ENCODE measurements around the gene FGF5. TPM values are rescaled to one million over a fixed set of nuclear protein-coding genes. Genes with fewer than 3 reads are reported as not detected.

The FGF5 gene
- total RNA-seq, 1 experiment from 2014 or later = not detected

DNA sequence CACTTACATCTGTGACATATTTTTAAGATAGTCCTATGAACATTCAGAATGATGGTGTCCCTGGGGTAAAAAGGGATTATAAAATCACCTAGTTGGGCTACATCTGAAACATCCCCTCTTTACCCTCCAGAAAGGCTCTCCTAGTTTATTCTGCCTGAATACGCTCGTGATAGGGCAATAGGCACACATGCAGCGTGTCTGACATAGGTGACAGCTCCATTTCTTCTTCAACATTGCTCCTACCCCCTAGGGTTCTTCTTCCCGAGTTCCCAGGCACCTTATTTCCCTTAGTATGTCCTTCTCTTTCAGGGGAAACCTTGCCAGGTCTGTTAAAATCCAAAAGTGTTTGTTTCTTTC is 42.0 kb downstream of the FGF5 start (continued):
- TF ChIP-seq CTCF (IDR thresholded peaks at IDR 0.05 in 2 of 3, conservative IDR thresholded peaks at IDR 0.05 in 1 of 3; ENCODE audit: borderline replicate concordance in 1 of 3, insufficient read depth in 1 of 3, low read depth in 2 of 3, low read length in 2 of 3) (no peak), RAD21 (IDR thresholded peaks at IDR 0.05; ENCODE audit: low read depth) (no peak)

DNA sequence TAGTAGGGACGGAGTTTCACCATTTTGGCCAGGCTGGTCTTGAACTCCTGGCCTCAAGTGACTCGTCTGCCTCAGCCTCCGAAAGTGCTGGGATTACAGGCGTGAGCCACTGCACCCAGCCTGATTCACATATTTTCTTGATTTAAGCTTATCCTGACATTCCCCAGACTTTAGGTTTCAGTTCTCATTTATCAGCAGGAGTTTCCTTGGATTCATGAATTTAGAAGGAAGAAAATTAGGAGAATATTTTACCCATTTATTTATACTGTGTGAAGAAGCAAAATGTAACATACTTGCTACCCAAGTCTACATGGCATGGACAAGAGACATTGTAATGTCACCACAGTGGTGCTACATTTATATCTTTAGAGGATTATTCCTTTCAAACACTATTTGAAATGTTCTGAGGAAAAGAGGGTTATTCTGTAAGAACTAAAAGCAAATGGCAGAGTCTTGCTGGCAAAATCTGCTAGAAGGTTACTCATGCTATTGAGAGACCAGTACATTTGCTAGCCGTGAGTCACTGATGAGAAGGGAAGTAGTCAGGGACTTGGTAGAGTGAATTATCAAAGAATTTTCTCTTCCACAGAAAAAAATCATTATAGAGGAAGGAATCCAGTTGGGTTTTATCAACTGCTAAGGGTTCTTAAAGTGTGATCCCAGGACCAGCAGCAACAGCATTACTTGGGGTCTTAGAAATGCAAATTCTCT is 43.0 kb downstream of the FGF5 start:
- Histone ChIP-seq H3K9me2 (ENCODE audit: insufficient read depth) (no peaks in the 10 kb centered on the region), H3K9ac (ENCODE audit: low read length) (no peak overlapping the region), H3K27ac (ENCODE audit: low read depth, low read length) (no peak overlapping the region), H3K36me3 (ENCODE audit: control insufficient read depth in 1 of 2, insufficient read depth in 2 of 2, low read length in 2 of 2) (no peaks in the 10 kb centered on the region), H3K9me3 (ENCODE audit: control insufficient read depth in 1 of 2, insufficient read depth in 1 of 2, low read depth in 1 of 2, low read length in 2 of 2) (no peaks in the 10 kb centered on the region), H4K20me1 (ENCODE audit: insufficient read depth) (no peaks in the 10 kb centered on the region), H3K79me2 (ENCODE audit: insufficient read depth, low read length) (no peaks in the 10 kb centered on the region), H3K4me2 (ENCODE audit: low read length) (no peak overlapping the region), H2AFZ (ENCODE audit: low read depth, low read length, poor library complexity, severe bottlenecking) (no peak overlapping the region), H3K4me1 (ENCODE audit: control insufficient read depth in 1 of 2, insufficient read depth in 2 of 2, low read length in 2 of 2) (no peaks in the 10 kb centered on the region), H3K4me3 (replicated peaks in 1 of 2; ENCODE audit: low read depth in 1 of 2, low read length in 2 of 2) (no peak overlapping the region), H3K27me3 (ENCODE audit: insufficient read depth, low read length) (peaks cover 75% of the 10 kb centered on the region)
- DNase-seq (ENCODE audit: low read depth, low spot score) = no peak
- POLR2A ChIA-PET = no interaction called here
- intact Hi-C loops (cut with micrococcal nuclease) = no loop called here
- CTCF ChIA-PET = no interaction called here
- no peak for ATAC-seq
- TF ChIP-seq POLR2AphosphoS5 (IDR thresholded peaks at IDR 0.05; ENCODE audit: low read depth, low read length) = no peak
- TF ChIP-seq YY1 (IDR thresholded peaks at IDR 0.05; ENCODE audit: extremely low read depth, insufficient replicate concordance, low read depth, low read length) = no peak
- no peak for TF ChIP-seq CEBPB (IDR thresholded peaks at IDR 0.05; ENCODE audit: low read depth)
- no peak for TF ChIP-seq ELF1 (IDR thresholded peaks at IDR 0.05; ENCODE audit: borderline replicate concordance, low read depth)
- no peak for TF ChIP-seq SRF (IDR thresholded peaks at IDR 0.05; ENCODE audit: low read depth)
- TF ChIP-seq, protein P1, sequence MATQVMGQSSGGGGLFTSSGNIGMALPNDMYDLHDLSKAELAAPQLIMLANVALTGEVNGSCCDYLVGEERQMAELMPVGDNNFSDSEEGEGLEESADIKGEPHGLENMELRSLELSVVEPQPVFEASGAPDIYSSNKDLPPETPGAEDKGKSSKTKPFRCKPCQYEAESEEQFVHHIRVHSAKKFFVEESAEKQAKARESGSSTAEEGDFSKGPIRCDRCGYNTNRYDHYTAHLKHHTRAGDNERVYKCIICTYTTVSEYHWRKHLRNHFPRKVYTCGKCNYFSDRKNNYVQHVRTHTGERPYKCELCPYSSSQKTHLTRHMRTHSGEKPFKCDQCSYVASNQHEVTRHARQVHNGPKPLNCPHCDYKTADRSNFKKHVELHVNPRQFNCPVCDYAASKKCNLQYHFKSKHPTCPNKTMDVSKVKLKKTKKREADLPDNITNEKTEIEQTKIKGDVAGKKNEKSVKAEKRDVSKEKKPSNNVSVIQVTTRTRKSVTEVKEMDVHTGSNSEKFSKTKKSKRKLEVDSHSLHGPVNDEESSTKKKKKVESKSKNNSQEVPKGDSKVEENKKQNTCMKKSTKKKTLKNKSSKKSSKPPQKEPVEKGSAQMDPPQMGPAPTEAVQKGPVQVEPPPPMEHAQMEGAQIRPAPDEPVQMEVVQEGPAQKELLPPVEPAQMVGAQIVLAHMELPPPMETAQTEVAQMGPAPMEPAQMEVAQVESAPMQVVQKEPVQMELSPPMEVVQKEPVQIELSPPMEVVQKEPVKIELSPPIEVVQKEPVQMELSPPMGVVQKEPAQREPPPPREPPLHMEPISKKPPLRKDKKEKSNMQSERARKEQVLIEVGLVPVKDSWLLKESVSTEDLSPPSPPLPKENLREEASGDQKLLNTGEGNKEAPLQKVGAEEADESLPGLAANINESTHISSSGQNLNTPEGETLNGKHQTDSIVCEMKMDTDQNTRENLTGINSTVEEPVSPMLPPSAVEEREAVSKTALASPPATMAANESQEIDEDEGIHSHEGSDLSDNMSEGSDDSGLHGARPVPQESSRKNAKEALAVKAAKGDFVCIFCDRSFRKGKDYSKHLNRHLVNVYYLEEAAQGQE (IDR thresholded peaks at IDR 0.05; ENCODE audit: low read depth) = no peak
- no peak for TF ChIP-seq ZBTB33 (IDR thresholded peaks at IDR 0.05; ENCODE audit: extremely low read depth, insufficient replicate concordance, low read length)
- TF ChIP-seq TCF7L2 (IDR thresholded peaks at IDR 0.05; ENCODE audit: borderline replicate concordance, extremely low read depth, insufficient read depth, insufficient read length) = no peak
- TF ChIP-seq ATF3 (IDR thresholded peaks at IDR 0.05) = no peak
- no peak for TF ChIP-seq SP1 (IDR thresholded peaks at IDR 0.05; ENCODE audit: low read depth)
- no peak for TF ChIP-seq CTCF (IDR thresholded peaks at IDR 0.05 in 2 of 3, conservative IDR thresholded peaks at IDR 0.05 in 1 of 3; ENCODE audit: borderline replicate concordance in 1 of 3, insufficient read depth in 1 of 3, low read depth in 2 of 3, low read length in 2 of 3)
- RAD21 ChIA-PET (ENCODE audit: low non-redundant PET in 1 of 2, low total read pairs in 2 of 2, uncharacterized antibody in 2 of 2, unreplicated experiment in 2 of 2) = no interaction called here
- BruUV-seq (replicated peaks) = no TSS peak
